Inferior parietal cortex (tissue), 1 donor: Measurements from ENCODE around the gene PRKG1.

Experiments used
- DNase-seq: peaks from one replicate; pipeline ENCODE4 v3.0.0-alpha.2; 2016; ENCODE audit errors: extremely low spot score

PRKG1 gene

DNA sequence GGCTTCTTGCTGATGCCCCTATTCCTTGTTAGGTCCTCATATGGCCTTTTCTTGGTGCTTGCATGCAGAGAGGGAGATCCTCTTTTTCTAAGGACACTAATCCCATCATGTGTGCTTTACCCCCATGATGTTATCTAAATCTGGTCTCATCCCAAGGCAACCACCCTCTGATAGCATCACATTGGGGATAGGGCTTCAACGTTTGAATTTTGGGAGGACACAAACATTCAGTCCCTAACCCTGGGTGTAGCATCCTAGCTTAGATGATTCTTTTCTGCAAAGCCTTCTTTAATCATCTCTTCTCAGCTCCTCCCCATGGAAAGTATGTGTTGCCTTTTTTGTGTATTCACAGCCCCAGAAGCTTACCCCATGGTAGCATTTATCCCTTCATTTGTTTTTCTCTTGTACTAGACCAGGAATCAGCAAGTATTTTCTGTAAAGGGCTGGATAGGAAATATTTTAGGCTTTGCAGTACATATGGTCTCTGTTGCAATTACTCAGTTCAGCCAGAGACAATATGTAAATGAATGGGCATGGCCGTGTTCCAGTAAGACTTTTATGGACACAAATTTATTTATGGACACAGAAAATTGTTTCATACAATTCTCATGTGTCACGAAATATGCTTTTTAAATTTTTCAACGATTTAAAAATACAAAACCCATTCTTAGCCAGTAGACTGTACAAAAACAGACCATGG lies 726.6 kb downstream of the PRKG1 start:
- peak; percentile 47 for DNase-seq

DNA sequence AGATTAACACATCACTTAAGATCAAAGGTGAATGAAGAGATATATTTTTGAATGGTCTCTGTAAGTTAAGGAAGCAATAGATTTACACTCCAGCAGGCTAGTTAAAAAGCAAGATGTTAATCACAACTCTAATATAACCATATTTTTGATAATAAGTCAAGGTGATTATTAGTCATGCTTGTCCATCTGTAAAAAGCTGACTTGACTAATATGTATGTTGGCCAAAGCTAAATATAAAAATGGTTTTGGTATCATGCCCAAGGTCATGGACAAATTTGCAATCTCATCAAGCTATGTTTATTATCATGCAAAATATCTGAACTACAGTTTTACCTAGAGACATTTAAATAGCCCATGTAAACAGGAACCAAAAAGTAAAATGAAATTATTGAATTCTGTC lies 727.7 kb downstream of the PRKG1 start:
- no peak for DNase-seq

DNA sequence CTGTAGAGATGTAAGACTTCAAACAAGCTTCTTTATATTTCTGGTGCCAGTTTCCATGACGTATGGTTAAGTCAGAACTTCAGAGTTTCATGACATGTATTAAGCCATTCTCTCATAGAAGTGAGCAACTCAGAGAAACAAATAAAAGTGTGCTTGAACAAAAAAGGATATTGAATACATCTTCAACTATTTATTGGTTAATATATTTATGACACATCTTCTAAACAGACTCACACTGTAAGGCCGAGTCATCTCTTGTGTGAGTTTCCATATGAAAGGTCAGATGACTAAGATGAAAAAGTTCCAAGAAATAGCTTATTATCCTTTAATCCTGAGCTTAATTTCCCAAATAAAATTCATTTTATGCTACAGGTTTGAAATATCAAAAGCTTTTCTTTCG lies 730.6 kb downstream of the PRKG1 start:
- DNase-seq, result no peak

DNA sequence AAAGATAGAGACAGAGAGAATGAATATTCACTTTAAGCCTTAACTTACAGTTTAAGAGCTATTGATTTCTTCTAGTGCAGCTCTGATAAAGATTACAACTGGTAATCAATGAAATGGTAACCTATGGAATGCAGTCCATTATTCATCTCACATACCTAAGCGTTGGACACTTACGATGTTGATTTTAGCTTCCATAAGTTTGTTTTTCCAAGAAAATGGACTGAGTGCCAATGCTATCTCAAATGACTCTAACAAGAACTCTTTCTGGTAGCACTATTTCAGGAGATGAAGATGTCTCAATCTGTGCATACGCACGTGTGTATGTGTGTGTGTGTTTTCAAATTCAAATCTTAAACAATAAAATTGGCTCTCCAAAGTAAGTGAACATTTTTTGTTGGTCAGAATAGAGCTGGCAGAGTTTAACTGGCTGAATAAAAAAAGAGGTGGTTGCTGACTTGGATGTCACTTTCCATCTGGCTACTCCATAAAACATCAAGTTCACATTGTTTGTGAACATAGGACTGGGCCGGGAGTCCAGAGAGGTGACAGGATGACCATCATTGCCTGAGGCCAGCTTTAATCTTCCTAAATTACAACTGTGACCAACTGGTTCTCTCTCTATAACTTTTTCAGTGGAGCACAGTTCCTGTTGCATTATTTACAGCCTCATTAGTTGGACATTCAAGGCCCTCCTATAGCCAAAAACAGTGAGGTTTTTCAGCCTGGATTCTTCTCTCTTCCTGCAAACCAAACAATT lies 732.0 kb downstream of the PRKG1 start:
- no peak for DNase-seq

DNA sequence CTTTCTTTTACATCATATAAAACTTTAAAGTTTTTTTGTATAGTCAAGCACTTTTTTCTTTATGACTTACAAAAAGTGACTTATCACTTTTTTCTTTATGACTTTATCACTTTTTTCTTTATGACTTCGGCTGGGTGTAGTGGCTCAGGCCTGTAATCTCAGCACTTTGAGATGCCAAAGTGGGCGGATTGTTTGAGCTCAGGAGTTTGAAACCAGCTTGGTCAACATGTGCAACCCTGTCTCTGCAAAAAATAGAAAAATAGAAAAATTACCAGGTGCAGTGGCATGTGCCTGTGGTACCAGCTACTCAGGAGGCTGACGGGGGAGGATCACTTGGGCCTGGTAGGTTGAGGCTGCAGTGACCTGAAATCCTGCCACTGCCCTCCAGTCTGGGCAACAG lies 733.9 kb downstream of the PRKG1 start:
- DNase-seq, result no peak

DNA sequence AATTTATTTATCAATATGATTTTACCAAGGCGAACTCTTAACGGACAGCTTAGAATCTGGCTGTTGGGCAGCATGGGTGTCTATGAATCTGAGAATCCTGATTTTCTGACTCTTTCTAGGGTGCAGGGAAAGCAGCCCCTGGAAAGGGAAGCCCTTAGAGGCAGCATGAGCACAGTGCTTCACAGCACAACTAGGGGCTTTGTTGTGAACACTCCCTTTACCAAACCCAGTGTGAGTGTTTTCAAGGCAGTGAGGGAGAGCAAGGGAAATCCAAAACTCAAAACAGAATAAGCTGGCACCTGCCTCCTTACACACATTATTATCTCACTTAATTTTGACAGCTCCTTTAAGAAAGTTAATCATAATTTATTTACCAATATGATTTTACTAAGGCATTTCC lies 741.4 kb downstream of the PRKG1 start:
- DNase-seq, result no peak

DNA sequence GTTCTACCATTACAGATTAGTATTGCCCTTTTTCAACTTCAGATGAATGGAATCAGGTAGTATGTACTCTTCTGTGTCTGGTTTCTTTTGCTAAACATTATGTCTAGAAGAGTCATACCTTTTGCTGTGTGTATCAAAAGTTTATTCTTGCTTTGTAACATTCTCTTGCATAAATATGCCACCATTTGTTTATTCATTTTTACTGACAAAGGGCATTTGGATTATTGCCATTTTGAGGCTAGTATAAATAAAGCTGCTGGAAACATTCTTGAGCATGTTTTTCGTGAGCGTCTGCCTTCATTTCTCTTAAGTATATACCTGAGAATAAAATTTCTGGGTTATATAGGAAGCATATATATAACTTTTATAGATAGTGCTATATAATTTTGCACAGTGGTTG lies 746.8 kb downstream of the PRKG1 start:
- no peak for DNase-seq

DNA sequence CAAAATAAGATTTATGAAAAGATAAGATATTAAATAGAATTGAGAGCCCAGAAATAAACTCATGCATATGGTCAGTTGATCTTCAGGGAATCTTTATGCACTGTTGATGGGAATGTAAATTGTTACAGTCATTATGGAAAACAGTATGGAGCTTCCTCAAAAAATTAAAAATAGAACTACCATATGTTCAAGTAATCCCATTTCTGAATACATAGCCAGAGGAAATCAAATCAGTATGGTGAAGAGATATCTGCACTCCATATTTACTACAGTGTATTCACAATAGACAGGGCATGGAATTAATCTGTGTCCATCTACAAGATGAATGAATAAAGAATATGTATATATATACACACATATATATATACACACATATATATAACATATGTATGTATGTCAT lies 747.5 kb downstream of the PRKG1 start:
- no peak for DNase-seq

DNA sequence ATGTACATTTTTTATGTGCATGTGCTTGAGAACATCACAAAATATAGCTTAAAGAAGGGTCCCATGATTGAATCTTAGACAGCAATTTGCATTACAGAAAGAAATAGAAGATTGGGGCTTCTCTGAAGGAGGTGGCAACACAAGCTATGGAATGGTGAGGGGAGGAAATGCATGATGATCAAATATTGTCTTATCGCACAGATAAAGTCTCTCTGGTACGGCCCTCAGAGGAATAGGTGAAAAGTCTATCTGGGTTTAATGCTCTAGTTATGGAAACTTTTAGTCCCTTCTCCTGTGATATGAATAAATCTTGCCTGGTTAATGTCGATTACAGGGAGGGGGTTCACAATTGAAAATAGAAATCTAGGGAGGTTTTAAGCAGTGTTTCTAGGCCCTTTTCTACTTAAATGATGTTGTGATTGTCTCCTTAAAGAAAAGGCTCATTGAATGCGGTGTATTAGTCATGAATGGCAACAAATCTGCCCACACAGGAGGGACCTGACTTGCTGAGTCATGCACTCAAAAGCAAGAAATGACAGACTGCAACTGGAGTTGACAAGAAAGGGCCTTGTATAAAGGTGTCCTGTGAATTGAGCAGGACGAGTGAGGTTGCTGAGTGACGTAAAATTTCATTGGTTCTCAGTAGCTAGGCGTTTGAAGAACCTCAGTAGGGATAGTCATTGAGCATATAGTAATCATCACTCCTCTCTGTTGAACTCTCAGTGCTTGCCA lies 758.5 kb downstream of the PRKG1 start:
- no peak for DNase-seq

DNA sequence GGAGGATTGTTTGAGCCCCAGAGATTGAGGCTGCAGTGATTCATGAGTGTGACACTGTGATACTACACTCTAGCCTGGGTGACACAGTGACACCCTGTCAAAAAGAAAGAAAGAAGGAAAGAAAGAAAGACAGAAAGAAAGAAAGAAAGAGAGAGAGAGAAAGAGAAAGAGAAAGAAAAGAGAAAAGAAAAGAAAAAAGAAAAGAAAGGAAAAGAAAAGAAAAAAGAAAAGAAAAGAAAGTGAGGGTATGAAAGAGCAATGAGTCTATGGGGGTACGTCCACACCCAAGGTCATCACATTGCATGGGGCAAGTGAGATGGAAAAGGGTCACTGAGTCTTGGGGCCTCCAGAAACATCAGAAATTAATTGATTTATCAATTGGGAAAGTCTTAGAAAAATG lies 760.3 kb downstream of the PRKG1 start:
- DNase-seq, result no peak

DNA sequence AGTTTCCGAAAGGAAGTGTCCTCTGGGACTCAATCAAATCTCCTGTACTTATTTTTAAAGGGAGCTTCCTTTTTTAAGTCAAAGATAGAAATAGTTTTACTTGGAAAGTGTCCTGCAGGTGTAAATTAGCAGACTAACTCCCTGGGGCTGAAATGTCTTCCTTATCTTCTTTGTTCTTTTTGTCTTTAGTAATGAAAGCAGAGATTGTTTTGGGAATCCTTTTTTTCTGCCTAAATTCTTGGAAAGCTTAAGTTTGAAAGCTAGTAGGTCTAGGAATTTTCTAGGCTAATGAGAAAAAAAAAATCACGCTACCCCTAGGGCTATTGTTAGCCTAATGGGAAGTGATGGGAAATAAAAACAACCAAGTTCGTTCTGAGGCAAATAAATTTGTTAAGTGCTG lies 764.2 kb downstream of the PRKG1 start:
- no peak for DNase-seq

DNA sequence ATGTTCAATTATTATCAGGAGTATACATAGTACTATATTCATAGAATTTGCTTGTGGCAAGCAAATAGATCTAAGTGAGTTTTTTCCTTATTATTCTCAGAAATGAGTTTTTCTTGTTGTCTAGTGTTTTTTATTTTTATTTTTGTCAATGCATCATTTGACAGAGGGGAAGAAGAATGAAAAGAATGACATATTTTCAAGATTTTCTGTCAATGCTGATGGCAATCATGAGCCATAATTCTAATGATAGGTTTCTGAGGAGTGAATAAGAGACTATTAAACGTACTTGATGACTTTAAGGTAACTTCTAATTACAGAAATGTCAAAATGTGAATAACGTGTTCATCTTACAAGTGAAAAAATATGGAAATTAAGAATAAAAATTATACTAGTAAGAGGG lies 769.7 kb downstream of the PRKG1 start:
- DNase-seq, result no peak

DNA sequence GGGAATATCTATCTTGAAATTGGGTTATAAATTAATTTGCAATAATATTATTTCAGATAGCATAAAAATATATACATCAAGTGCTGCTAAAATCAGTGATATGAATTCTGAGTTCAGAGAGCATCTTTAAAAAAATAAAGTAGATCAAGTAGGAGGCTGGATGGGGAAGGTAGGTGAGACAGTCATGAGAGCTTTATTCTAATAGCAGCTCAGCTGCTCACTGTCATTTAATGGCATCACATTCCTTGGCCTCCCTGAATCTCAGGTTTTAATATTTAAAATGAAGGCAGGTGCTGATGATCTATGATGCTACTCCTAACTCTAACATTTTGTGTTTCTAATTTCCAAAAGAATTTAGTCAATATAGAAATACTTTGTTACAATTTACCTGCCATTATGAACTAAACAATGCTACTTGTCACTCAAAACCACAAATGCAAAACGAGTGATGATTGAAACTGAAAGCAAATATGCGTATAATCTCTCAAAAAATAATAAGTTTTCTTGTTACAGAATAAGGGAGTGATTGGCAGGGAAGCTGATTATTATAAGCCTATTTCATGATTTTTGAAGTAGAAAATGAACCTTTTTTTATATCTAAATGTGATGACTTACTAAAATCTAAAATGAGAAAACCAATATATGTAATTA lies 772.7 kb downstream of the PRKG1 start:
- DNase-seq, result no peak

DNA sequence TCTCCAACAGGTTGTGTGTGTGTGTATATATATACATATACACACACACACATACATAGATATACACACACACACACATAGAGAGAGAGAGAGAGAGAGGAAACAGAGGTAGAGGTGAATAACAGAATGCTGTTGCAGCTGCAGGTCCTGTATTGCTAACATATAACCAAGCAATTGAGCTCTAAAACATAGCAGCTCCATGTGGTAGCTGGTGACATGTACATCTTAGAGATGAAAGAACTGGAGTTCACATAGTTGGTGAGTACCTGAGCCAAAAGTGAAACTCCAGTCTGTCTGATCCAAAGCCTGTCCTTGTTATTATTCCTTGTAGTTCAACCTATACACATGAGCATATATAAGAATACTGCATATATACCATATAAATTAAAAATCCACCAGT lies 778.0 kb downstream of the PRKG1 start:
- no peak for DNase-seq

DNA sequence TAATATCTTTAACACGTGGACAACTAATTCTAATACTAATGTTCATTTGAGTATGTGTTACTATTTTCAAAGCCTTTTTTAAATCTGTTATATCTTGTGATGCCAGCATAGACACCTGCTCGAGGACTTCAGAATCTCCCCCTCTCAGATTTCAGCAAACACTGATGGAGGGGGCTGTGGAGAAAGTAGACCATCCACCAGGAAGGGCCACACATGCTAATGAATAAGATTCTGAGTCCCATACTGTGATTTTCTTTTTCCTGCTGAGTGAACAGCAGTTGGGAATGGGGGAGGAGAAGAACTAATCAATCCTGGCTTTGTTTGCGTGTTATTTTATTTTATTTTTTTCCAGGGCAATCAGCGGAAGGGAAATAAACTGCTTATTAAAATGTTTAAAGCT lies 783.0 kb downstream of the PRKG1 start:
- no peak for DNase-seq

DNA sequence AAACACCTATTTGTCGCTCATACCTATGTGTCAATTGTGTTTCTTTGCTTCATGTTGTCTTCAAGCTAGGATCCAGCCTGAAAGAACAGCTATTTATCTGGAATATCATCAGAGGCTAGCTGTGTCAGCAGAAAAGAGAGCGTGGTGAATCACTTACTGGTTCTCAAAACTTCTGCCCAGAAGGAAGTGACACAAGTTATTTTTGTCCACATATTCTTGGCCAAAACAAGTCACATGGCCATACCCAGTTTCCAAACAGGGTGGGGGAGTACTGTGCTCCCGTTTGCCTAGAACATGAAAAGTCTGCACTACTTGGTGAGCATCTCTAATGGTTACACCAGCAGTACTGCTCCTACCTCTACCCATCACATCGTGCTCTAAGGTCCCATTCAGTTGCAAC lies 786.0 kb downstream of the PRKG1 start:
- peak; percentile 20 for DNase-seq

DNA sequence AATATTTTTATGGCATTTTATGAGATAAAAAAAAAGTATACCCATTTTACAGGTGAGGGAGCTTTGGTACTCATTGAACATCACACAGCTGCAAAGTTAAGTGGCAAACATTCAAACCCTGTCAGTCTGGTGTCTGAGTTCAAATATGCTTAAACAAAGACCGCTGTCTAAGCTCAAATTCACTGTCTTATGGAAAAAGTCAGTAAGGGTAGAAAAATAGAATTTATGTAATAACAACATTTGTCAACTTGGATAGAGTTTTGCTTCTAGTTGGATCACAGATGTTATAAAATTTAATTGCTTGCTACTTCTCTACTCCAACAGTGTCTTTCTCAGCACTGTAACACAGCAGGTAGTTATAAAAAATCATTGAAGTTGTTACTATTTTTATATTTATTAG lies 786.8 kb downstream of the PRKG1 start:
- no peak for DNase-seq

DNA sequence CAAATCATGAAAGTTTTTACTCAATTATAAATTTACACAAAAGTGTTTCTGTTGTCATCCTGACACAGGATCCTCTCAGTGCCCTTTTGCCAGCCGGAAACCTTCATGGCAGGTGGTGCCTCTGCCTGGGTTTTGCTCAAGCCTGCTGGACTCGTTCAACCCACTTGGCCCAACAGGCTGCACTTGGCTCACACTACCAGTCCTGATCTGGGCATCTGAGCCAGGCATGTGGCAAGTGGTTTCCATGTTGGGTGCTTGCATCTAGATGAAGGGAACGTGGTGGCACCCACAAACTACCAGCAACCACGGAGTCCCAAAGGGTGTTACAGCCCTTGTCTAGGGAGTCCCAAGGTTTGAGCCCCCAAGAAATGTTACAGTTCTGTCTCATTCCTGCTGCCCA lies 787.4 kb downstream of the PRKG1 start:
- DNase-seq, result no peak

DNA sequence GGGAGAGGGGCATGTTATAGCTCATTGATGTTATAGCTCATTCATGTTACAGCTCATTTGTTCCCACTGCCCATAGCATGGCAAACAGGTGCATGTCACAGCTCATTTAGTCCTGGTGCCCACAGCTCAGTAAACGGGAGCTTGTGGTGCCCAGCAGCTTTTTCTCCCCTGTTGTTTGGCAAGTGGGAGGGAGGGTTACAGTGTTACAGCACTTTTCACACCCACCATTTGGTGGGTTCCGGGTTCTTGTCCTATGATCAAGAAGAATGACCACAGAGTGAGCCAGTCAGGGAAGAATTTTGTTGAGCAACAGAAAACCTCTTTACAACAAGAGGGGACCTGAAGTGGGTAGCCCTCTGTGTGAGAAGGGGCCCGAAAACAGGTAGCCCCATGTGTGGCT lies 787.9 kb downstream of the PRKG1 start:
- no peak for DNase-seq

DNA sequence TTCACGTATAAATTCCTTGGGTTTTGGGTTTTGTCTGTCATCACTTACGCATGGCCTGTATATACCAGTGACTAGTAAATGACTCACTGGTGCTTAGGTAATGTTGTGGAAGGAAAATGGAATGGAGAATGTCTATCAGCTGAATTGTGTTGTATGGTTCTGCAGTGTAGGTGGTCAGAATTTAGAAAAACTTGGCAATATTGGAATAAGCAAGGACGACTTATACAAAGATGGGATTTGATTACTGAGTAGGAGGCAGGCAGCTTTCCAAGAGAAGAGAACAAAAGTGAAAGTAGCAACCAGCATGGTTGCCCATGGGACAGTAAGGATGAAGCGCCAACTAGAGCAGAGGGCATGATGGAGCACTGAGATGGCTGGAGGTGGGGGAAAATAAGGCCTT lies 793.7 kb downstream of the PRKG1 start:
- no peak for DNase-seq

DNA sequence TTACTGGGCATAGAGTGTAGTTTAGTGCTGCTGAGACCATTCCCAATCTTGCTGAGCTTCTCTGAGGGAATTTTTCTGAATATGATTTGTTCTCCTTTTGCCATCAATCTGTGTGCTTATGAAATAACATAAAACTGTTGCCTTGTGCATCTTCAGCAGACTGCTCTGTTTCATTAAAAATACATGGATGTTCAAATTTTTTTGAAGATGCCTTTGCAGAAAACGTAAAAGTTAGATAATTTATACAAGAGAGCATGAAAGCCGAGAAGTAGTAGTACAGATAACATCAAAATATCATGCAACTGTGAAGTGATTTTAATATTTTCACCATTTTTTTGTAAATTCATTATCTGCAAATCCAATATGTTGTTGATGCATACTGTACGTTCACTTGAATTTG lies 799.8 kb downstream of the PRKG1 start:
- DNase-seq, result no peak

DNA sequence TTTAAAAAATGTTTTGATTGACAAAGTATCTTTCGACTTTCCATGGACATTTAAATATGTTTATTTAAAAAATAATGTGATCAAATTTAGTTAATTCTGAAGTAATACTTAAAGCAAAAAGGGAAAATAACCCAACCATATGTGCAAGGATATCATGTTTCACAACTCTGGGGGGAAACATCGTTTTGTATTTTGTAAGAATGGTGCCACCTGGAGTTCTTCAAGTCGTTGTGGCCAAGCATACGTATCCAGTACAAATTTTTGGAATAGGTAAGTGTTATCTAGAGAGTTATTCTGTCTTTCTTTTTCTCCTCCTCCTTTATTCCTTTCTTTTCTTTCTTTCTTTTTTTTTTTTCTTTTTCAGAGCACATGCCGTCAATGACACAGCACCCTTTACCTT lies 801.3 kb downstream of the PRKG1 start:
- DNase-seq, result no peak

DNA sequence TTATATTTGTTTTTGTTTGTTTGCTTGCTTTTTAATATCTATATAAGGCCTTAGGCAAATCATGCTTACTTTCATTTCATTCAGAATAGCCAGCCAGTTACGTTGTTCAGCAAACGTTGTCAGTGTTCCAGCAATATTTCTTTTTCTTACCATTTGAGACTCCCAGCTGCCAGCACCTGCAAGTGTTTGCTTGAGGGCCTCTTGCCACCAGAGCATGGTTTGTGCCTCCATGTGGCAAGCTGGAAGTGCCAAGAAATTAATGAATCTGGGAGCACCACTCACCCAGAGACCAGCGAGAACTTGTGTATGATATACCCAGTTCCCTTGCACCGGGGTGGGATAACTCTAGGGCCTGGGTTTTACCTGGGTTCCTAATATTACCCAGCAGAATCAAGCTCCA lies 802.2 kb downstream of the PRKG1 start:
- DNase-seq, result no peak
